GM12878 (cell line): ENCODE measurements around the gene MYBPHL. TPM values are rescaled to one million over a fixed set of nuclear protein-coding genes. Genes with fewer than 3 reads are reported as not detected.

Source experiments
- ATAC-seq: fragments of 200-7000 bp; cut with Tn5 transposase; 3 replicates; pipeline ENCODE4 v1.9.1; 2020; ENCODE audit warnings: mild to moderate bottlenecking, moderate library complexity
- BruUV-seq: library from RNA; stranded (reverse); fragments of 400-500 nt; replicated peaks from 2 replicates; lab custom pipeline; 2021; lab: Mats Ljungman, UMichigan
- CTCF ChIA-PET: fragments of 300-600 bp; sonication (Branson Sonifier 250); formaldehyde crosslinking; extraction: SDS; loops from one replicate; lab custom pipeline; 2021; ENCODE audit warnings: inconsistent platforms; lab: Yijun Ruan, JAX
- POLR2A ChIA-PET: fragments of 350-600 bp; formaldehyde crosslinking; extraction: SDS; loops from one replicate; lab custom pipeline; 2021; ENCODE audit warnings: inconsistent platforms; lab: Charles Lee
- RAD21 ChIA-PET: fragments of 300-600 bp; sonication (Branson Sonifier 250); formaldehyde crosslinking; loops from one replicate; lab custom pipeline; 2023; ENCODE audit warnings: antibody characterized with exemption; ENCODE audit not compliant: unreplicated experiment; lab: Charles Lee
- SMC1A ChIA-PET: fragments of 300-600 bp; sonication (Branson Sonifier 250); formaldehyde crosslinking; loops from one replicate; lab custom pipeline; 2023; ENCODE audit not compliant: unreplicated experiment, uncharacterized antibody; lab: Charles Lee
- DNase-seq: peaks from one replicate; pipeline ENCODE4 v3.0.0-alpha.2; 2011; ENCODE audit warnings: low read depth, low spot score
- FAIRE-seq: peaks from 3 replicates; lab custom pipeline; 2011; peaks lifted over from hg19 to GRCh38; lab: Jason Lieb, UNC
- H2AFZ ChIP-seq: 2 replicates; pipeline ENCODE4 v1.6.0; 2011; ENCODE audit warnings: low read depth, low read length, control low read depth; ENCODE audit not compliant: control insufficient read depth
- H3K27ac ChIP-seq: 2 replicates; pipeline ENCODE4 v1.5.1; 2011; ENCODE audit warnings: control low read depth; ENCODE audit not compliant: control insufficient read depth, insufficient read depth
- H3K27me3 ChIP-seq, 2 experiments: replicated peaks in 1 of 2; 2 replicates each; pipeline versions ENCODE4 v1.6.0 to v1.6.1; 2011; ENCODE audit warnings: low read length in 1 of 2; ENCODE audit not compliant: control insufficient read depth in 2 of 2, insufficient read depth in 2 of 2
- H3K36me3 ChIP-seq, 2 experiments: 2 replicates each; pipeline ENCODE4 v1.5.1; 2011; ENCODE audit warnings: low read length in 1 of 2; ENCODE audit not compliant: control insufficient read depth in 2 of 2, insufficient read depth in 2 of 2
- H3K4me1 ChIP-seq: 2 replicates; pipeline ENCODE4 v1.6.1; 2011; ENCODE audit warnings: mild to moderate bottlenecking, low read length, moderate library complexity, mixed read lengths; ENCODE audit not compliant: control insufficient read depth, insufficient read depth
- H3K4me2 ChIP-seq: 2 replicates; pipeline ENCODE4 v1.6.0; 2011; ENCODE audit warnings: control low read depth; ENCODE audit not compliant: control insufficient read depth, insufficient read depth
- H3K4me3 ChIP-seq: fragments of 200-600 bp; sonication (generic); 2 replicates; pipeline ENCODE4 v1.5.1; 2016
- H3K79me2 ChIP-seq: 2 replicates; pipeline ENCODE4 v1.6.0; 2011; ENCODE audit warnings: low read length; ENCODE audit not compliant: control insufficient read depth, insufficient read depth
- H3K9ac ChIP-seq: 2 replicates; pipeline ENCODE4 v1.8.0; 2011; ENCODE audit warnings: low read length, control low read depth, mixed read lengths; ENCODE audit not compliant: control insufficient read depth, insufficient read depth
- H3K9me3 ChIP-seq: replicated peaks from 3 replicates; pipeline ENCODE4 v1.5.1; 2011; ENCODE audit warnings: mild to moderate bottlenecking, low read length; ENCODE audit not compliant: control insufficient read depth, insufficient read depth
- H4K20me1 ChIP-seq: 2 replicates; pipeline ENCODE4 v1.6.0; 2011; ENCODE audit not compliant: control insufficient read depth, insufficient read depth
- BCL3 ChIP-seq: IDR thresholded peaks from 2 replicates; pipeline ENCODE4 v1.6.1; 2011; ENCODE audit warnings: borderline replicate concordance, low read depth, mild to moderate bottlenecking, moderate library complexity, low read length; ENCODE audit not compliant: insufficient read depth, poor library complexity, severe bottlenecking
- BHLHE40 ChIP-seq, 2 experiments: fragments of 450-650 bp in 1 of 2; IDR thresholded peaks; 2 replicates each; pipeline ENCODE4 v1.6.1; 2011 to 2017; ENCODE audit warnings: low read depth in 2 of 2, borderline replicate concordance in 1 of 2, improper control_type of control experiment in 1 of 2, low read length in 1 of 2, mild to moderate bottlenecking in 1 of 2
- CREM ChIP-seq: IDR thresholded peaks from 2 replicates; pipeline ENCODE4 v1.6.1; 2014; ENCODE audit warnings: antibody characterized with exemption, low read depth
- DPF2 ChIP-seq: fragments of 450-650 bp; IDR thresholded peaks from 2 replicates; pipeline ENCODE4 v1.6.1; 2017; ENCODE audit warnings: mild to moderate bottlenecking
- ELK1 ChIP-seq: IDR thresholded peaks from 2 replicates; pipeline ENCODE4 v1.6.1; 2012; ENCODE audit warnings: low read depth, low read length, improper control_type of control experiment
- FOXK2 ChIP-seq: fragments of 450-650 bp; IDR thresholded peaks from 2 replicates; pipeline ENCODE4 v1.6.1; 2017; ENCODE audit warnings: mild to moderate bottlenecking, moderate library complexity
- GATAD2B ChIP-seq: fragments of 450-650 bp; conservative IDR thresholded peaks from 2 replicates; pipeline ENCODE4 v1.6.1; 2017; ENCODE audit warnings: low read depth, mild to moderate bottlenecking, moderate library complexity
- HSF1 ChIP-seq: fragments of 150-350 bp; IDR thresholded peaks from 2 replicates; pipeline ENCODE4 v1.6.1; 2014; ENCODE audit warnings: mild to moderate bottlenecking, low read depth, low read length
- IKZF1 ChIP-seq: fragments of 450-650 bp; conservative IDR thresholded peaks from 2 replicates; pipeline ENCODE4 v1.6.1; 2017; ENCODE audit warnings: antibody characterized with exemption, mild to moderate bottlenecking
- JUNB ChIP-seq: IDR thresholded peaks from 2 replicates; pipeline ENCODE4 v1.6.1; 2016; ENCODE audit warnings: antibody characterized with exemption, mild to moderate bottlenecking
- JUND ChIP-seq: IDR thresholded peaks from 2 replicates; pipeline ENCODE4 v1.6.1; 2012; ENCODE audit warnings: low read depth, mild to moderate bottlenecking, low read length, improper control_type of control experiment, moderate library complexity
- PKNOX1 ChIP-seq: fragments of 450-650 bp; IDR thresholded peaks from 2 replicates; pipeline ENCODE4 v1.6.1; 2016; ENCODE audit warnings: mild to moderate bottlenecking
- STAT1 ChIP-seq: fragments of 450-650 bp; conservative IDR thresholded peaks from 2 replicates; pipeline ENCODE4 v1.6.1; 2014; ENCODE audit warnings: antibody characterized with exemption, mild to moderate bottlenecking
- TARDBP ChIP-seq: IDR thresholded peaks from 2 replicates; pipeline ENCODE4 v1.6.1; 2016; ENCODE audit warnings: borderline replicate concordance
- TCF3 ChIP-seq: IDR thresholded peaks from 2 replicates; pipeline ENCODE4 v1.6.1; 2012; ENCODE audit warnings: low read depth, mild to moderate bottlenecking, low read length, borderline replicate concordance; ENCODE audit not compliant: insufficient read depth
- ZNF592 ChIP-seq: fragments of 450-650 bp; IDR thresholded peaks from 2 replicates; pipeline ENCODE4 v1.6.1; 2017; ENCODE audit warnings: mild to moderate bottlenecking, moderate library complexity
- WGBS: methylation state at CpG from one replicate; pipeline ENCODE4 v1.1.6; 2016; ENCODE audit warnings: low lambda C conversion rate; ENCODE audit not compliant: insufficient replicate concordance, insufficient coverage; ENCODE audit errors: missing lambda C conversion rate; 5-methylcytosine and 5-hydroxymethylcytosine counted together
- in situ Hi-C: fragments of 300-500 bp; cut with MboI; formaldehyde crosslinking; loops from 9 replicates; pipeline ENCODE4 v1.14.3; 2018; ENCODE audit warnings: mixed read lengths
- intact Hi-C: fragments of 100-400 bp; cut with micrococcal nuclease; formaldehyde crosslinking; loops from one replicate; pipeline ENCODE4 v1.14.2; 2022; ENCODE audit not compliant: unreplicated experiment
- polyA plus RNA-seq, 11 experiments: library from polyadenylated mRNA; depleted of rRNA in 4 of 11; unstranded in 6 of 11; stranded (reverse) in 5 of 11; fragments of >200 nt; fragmentation: Nextera tagmentation in 4 of 11; fragmentation: Illumina TruSeq in 1 of 11; extraction: Ambion mirVana in 4 of 11; extraction: Trizol in 1 of 11; gene quantifications; 1 replicate in 1 of 11; 2 replicates in 10 of 11; pipeline versions ENCODE4 v1.2.1 to v1.2.3, GENCODE V29; 2011 to 2016; ENCODE audit warnings: inconsistent platforms in 2 of 11, missing spikeins in 2 of 11, low read depth in 1 of 11
- total RNA-seq, 4 experiments: library from RNA; depleted of rRNA in 3 of 4; stranded (reverse); fragments of >200 nt in 3 of 4; fragmentation: Illumina TruSeq in 1 of 4; extraction: Trizol in 1 of 4; gene quantifications; 2 replicates each; pipeline versions ENCODE4 v1.2.1 to v1.2.3, GENCODE V29; 2013 to 2021

MYBPHL gene
- total and polyA plus RNA-seq, 10 of the 15 experiments (the other 5 are each of a cell fraction or from before 2014, with no cell fraction given): 0.16 to 0.75 (median 0.54) TPM; not detected in 7

GRCh38 chr1:109338608-109339007 is 31.8 kb upstream of the MYBPHL start:
- H3K4me2 ChIP-seq: no peak overlapping the region
- BruUV-seq: no TSS peak
- H3K27ac ChIP-seq: no peak overlapping the region
- POLR2A ChIA-PET: no interaction called here
- WGBS: 87% methylated on average over 3 of the region's 3 CpGs
- RAD21 ChIA-PET: no interaction called here
- intact Hi-C loops (no loop called here), in situ Hi-C loops (no loop called here)
- SMC1A ChIA-PET: no interaction called here
- H4K20me1 ChIP-seq: no peaks in the 10 kb centered on the region
- H3K9ac ChIP-seq: no peak overlapping the region
- H3K9me3 ChIP-seq: no peaks in the 10 kb centered on the region
- H3K27me3 ChIP-seq: no peaks in the 10 kb centered on the region
- FAIRE-seq: no peak
- no peaks in the 10 kb centered on the region for H3K36me3 ChIP-seq
- no peak for DNase-seq
- ATAC-seq: no peak
- CTCF ChIA-PET: no interaction called here
- no peak overlapping the region for H2AFZ ChIP-seq
- H3K4me1 ChIP-seq: no peaks in the 10 kb centered on the region
- no peaks in the 10 kb centered on the region for H3K79me2 ChIP-seq
- no peak overlapping the region for H3K4me3 ChIP-seq
- no peak for TF ChIP-seq HSF1
- no peak for TF ChIP-seq STAT1
- TF ChIP-seq ELK1: no peak
- no peak for TF ChIP-seq FOXK2
- TF ChIP-seq IKZF1: no peak
- TF ChIP-seq BCL3: no peak
- TF ChIP-seq JUND: no peak
- no peak for TF ChIP-seq GATAD2B
- no peak for TF ChIP-seq JUNB
- TF ChIP-seq BHLHE40 (IDR thresholded peaks at IDR 0.05; ENCODE audit: borderline replicate concordance in 1 of 2, low read depth in 2 of 2, low read length in 1 of 2): no peak
- no peak for TF ChIP-seq TCF3
- no peak for TF ChIP-seq CREM
- TF ChIP-seq PKNOX1: no peak
- TF ChIP-seq TARDBP: no peak
- TF ChIP-seq ZNF592: no peak
- no peak for TF ChIP-seq DPF2
